Measurements from ENCODE around the gene ZNF518A.

GRCh38 chr10:96107623-96108038 lies 22.5 kb upstream of the ZNF518A start:
- TF ChIP-seq CTCF (IDR thresholded peaks at IDR 0.05) (no peak), POLR2A (IDR thresholded peaks at IDR 0.05) (no peak)

Data from right lobe of liver (tissue), 4 donors.